Liver (tissue), 9 donors: ENCODE results near the gene FGFR4. TPM values are rescaled to one million over a fixed set of nuclear protein-coding genes. Genes with fewer than 3 reads are reported as not detected.

Experiments
- DNase-seq: peaks from one replicate; pipeline ENCODE4 v3.0.0-alpha.2; 2017; ENCODE audit warnings: low spot score
- H3K27ac ChIP-seq, 2 donors: one replicate each; pipeline ENCODE4 v1.7.0; 2013; ENCODE audit warnings: inconsistent platforms in 2 of 2, low read length in 2 of 2, control low read depth in 1 of 2, low read depth in 1 of 2, mild to moderate bottlenecking in 1 of 2
- H3K27me3 ChIP-seq, 4 donors: one replicate each; pipeline versions ENCODE4 v1.6.1 to v1.7.0; 2013; ENCODE audit warnings: low read length in 3 of 4, inconsistent platforms in 1 of 4, mild to moderate bottlenecking in 1 of 4, moderate library complexity in 1 of 4; ENCODE audit not compliant: control insufficient read depth in 4 of 4, insufficient read depth in 4 of 4
- H3K36me3 ChIP-seq, 4 donors: one replicate each; pipeline versions ENCODE4 v1.6.1 to v1.7.0; 2013; ENCODE audit warnings: low read length in 3 of 4, mild to moderate bottlenecking in 3 of 4, low read depth in 1 of 4, moderate library complexity in 1 of 4; ENCODE audit not compliant: control insufficient read depth in 4 of 4, insufficient read depth in 3 of 4
- H3K4me1 ChIP-seq, 4 donors: one replicate each; pipeline versions ENCODE4 v1.6.1 to v1.7.0; 2013; ENCODE audit warnings: low read length in 3 of 4, mild to moderate bottlenecking in 3 of 4, moderate library complexity in 1 of 4; ENCODE audit not compliant: control insufficient read depth in 4 of 4, insufficient read depth in 4 of 4
- H3K4me3 ChIP-seq, 3 donors: one replicate each; pipeline versions ENCODE4 v1.6.1 to v1.7.0; 2013; ENCODE audit warnings: low read length in 3 of 3, control low read depth in 1 of 3, low read depth in 1 of 3, mild to moderate bottlenecking in 1 of 3
- H3K9ac ChIP-seq, 2 donors: one replicate each; pipeline ENCODE4 v1.7.0; 2013; ENCODE audit warnings: low read length in 2 of 2, mild to moderate bottlenecking in 2 of 2, moderate library complexity in 2 of 2, control low read depth in 1 of 2, low read depth in 1 of 2
- H3K9me3 ChIP-seq, 4 donors: one replicate each; pipeline versions ENCODE4 v1.6.1 to v1.7.0; 2013; ENCODE audit warnings: low read length in 3 of 4; ENCODE audit not compliant: control insufficient read depth in 4 of 4
- ATF3 ChIP-seq: IDR thresholded peaks from 2 replicates; pipeline ENCODE4 v1.6.1; 2016; ENCODE audit warnings: antibody characterized with exemption
- EGR1 ChIP-seq, 2 donors: IDR thresholded peaks; 2 replicates each; pipeline ENCODE4 v1.6.1; 2016 to 2018; ENCODE audit warnings: antibody characterized with exemption in 2 of 2, low read depth in 2 of 2
- FOXA1 ChIP-seq: IDR thresholded peaks from 2 replicates; pipeline ENCODE4 v1.6.1; 2016; ENCODE audit warnings: antibody characterized with exemption
- FOXA2 ChIP-seq: IDR thresholded peaks from 2 replicates; pipeline ENCODE4 v1.6.1; 2016; ENCODE audit warnings: antibody characterized with exemption
- GABPA ChIP-seq, 2 donors: IDR thresholded peaks in 1 of 2; conservative IDR thresholded peaks in 1 of 2; 2 replicates each; pipeline ENCODE4 v1.6.1; 2016; ENCODE audit warnings: antibody characterized with exemption in 2 of 2, mild to moderate bottlenecking in 1 of 2, moderate library complexity in 1 of 2
- HNF4A ChIP-seq, 2 donors: conservative IDR thresholded peaks; 2 replicates each; pipeline ENCODE4 v1.6.1; 2016; ENCODE audit warnings: antibody characterized with exemption in 2 of 2, mild to moderate bottlenecking in 2 of 2
- HNF4G ChIP-seq: IDR thresholded peaks from 2 replicates; pipeline ENCODE4 v1.6.1; 2016; ENCODE audit warnings: antibody characterized with exemption
- JUND ChIP-seq, 2 donors: IDR thresholded peaks; 2 replicates each; pipeline ENCODE4 v1.6.1; 2016; ENCODE audit warnings: antibody characterized with exemption in 2 of 2
- RAD21 ChIP-seq, 2 donors: IDR thresholded peaks; 2 replicates each; pipeline ENCODE4 v1.6.1; 2016; ENCODE audit warnings: antibody characterized with exemption in 2 of 2, mild to moderate bottlenecking in 2 of 2
- RXRA ChIP-seq, 2 donors: IDR thresholded peaks; 2 replicates each; pipeline ENCODE4 v1.6.1; 2017 to 2018; ENCODE audit warnings: antibody characterized with exemption in 2 of 2, mild to moderate bottlenecking in 1 of 2
- SP1 ChIP-seq: IDR thresholded peaks from 2 replicates; pipeline ENCODE4 v1.6.1; 2018; ENCODE audit warnings: antibody characterized with exemption, mild to moderate bottlenecking
- TAF1 ChIP-seq: conservative IDR thresholded peaks from 2 replicates; pipeline ENCODE4 v1.6.1; 2016; ENCODE audit warnings: antibody characterized with exemption, mild to moderate bottlenecking
- YY1 ChIP-seq: IDR thresholded peaks from 2 replicates; pipeline ENCODE4 v1.6.1; 2016; ENCODE audit warnings: antibody characterized with exemption, mild to moderate bottlenecking
- WGBS: extraction: QIAGEN DNeasy Blood & Tissue Kit; methylation state at CpG from one replicate; pipeline ENCODE4 v1.1.7; 2013; 5-methylcytosine and 5-hydroxymethylcytosine counted together
- polyA plus RNA-seq, 2 donors: library from polyadenylated mRNA; stranded (reverse) in 1 of 2; unstranded in 1 of 2; fragments of 200-250 nt in 1 of 2; fragments of >200 nt in 1 of 2; fragmentation: Nextera tagmentation in 1 of 2; extraction: Ambion mirVana in 1 of 2; gene quantifications; one replicate each; pipeline versions ENCODE4 v1.2.1 to v1.2.3, GENCODE V29; 2013 to 2015
- total RNA-seq, 2 donors: library from RNA; depleted of rRNA; stranded (reverse); fragments of >200 nt; gene quantifications; one replicate each; pipeline ENCODE4 v1.2.3, GENCODE V29; 2014
- TF ChIP-seq, protein P1 (sequence below): fragments of 150-350 bp; IDR thresholded peaks from 2 replicates; pipeline ENCODE4 v1.5.1; 2017; ENCODE audit warnings: improper control_type of control experiment, low read depth, low read length; ENCODE audit not compliant: missing input control
- TF ChIP-seq, protein P2 (sequence below): IDR thresholded peaks from 2 replicates; pipeline ENCODE4 v1.6.1; 2016; ENCODE audit warnings: antibody characterized with exemption, mild to moderate bottlenecking
- TF ChIP-seq, protein P3 (sequence below): IDR thresholded peaks from 2 replicates; pipeline ENCODE4 v1.6.1; 2016; ENCODE audit warnings: antibody characterized with exemption
- donor health status: healthy.
- donor health status: healthy.
- donor health status: healthy.
- donor health status: healthy.
- donor health status: healthy.

FGFR4 gene
- total and polyA plus RNA-seq, 4 donors: 42.3 to 72.6 (median 56.3) TPM

DNA sequence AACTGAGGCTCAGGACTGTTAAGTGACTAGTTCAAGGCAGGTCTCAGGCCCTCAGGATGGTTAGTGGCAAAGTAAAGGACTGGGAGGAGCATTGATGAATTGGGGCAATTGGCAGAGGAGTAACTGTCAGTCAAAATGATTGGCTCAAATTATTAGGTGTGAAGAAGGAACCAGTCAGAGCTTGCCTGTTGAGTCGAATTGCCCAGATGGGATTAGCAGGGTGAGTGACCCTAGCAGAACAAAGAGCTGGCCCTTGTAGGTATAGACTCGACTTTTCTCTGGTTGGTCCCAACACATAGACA, 44.3 kb downstream of the FGFR4 start:
- H3K4me3 ChIP-seq: no peak overlapping the region
- peaks cover 0 to 3% (median under 1%) of the 10 kb centered on the region in 4 donors for H3K36me3 ChIP-seq
- no peak for DNase-seq
- H3K9ac ChIP-seq: no peak overlapping the region
- no peaks in the 10 kb centered on the region for H3K9me3 ChIP-seq
- WGBS: 82% methylated on average over 2 of the region's 2 CpGs
- H3K27ac ChIP-seq: no peak overlapping the region
- no peaks in the 10 kb centered on the region for H3K27me3 ChIP-seq
- H3K4me1 ChIP-seq: peaks cover 10 to 18% (median 15%) of the 10 kb centered on the region in 4 donors
- TF ChIP-seq HNF4G (no peak), RXRA (IDR thresholded peaks at IDR 0.05) (no peak), GABPA (IDR thresholded peaks at IDR 0.05 in 1 of 2, conservative IDR thresholded peaks at IDR 0.05 in 1 of 2) (no peak), EGR1 (IDR thresholded peaks at IDR 0.05; ENCODE audit: low read depth in 2 of 2) (no peak), ATF3 (no peak), FOXA1 (no peak), JUND (IDR thresholded peaks at IDR 0.05) (no peak), TAF1 (no peak), YY1 (no peak), SP1 (no peak), RAD21 (IDR thresholded peaks at IDR 0.05) (no peak), FOXA2 (no peak), HNF4A (conservative IDR thresholded peaks at IDR 0.05) (no peak)
- TF ChIP-seq, protein P1, sequence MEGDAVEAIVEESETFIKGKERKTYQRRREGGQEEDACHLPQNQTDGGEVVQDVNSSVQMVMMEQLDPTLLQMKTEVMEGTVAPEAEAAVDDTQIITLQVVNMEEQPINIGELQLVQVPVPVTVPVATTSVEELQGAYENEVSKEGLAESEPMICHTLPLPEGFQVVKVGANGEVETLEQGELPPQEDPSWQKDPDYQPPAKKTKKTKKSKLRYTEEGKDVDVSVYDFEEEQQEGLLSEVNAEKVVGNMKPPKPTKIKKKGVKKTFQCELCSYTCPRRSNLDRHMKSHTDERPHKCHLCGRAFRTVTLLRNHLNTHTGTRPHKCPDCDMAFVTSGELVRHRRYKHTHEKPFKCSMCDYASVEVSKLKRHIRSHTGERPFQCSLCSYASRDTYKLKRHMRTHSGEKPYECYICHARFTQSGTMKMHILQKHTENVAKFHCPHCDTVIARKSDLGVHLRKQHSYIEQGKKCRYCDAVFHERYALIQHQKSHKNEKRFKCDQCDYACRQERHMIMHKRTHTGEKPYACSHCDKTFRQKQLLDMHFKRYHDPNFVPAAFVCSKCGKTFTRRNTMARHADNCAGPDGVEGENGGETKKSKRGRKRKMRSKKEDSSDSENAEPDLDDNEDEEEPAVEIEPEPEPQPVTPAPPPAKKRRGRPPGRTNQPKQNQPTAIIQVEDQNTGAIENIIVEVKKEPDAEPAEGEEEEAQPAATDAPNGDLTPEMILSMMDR: no peak
- TF ChIP-seq, protein P2, sequence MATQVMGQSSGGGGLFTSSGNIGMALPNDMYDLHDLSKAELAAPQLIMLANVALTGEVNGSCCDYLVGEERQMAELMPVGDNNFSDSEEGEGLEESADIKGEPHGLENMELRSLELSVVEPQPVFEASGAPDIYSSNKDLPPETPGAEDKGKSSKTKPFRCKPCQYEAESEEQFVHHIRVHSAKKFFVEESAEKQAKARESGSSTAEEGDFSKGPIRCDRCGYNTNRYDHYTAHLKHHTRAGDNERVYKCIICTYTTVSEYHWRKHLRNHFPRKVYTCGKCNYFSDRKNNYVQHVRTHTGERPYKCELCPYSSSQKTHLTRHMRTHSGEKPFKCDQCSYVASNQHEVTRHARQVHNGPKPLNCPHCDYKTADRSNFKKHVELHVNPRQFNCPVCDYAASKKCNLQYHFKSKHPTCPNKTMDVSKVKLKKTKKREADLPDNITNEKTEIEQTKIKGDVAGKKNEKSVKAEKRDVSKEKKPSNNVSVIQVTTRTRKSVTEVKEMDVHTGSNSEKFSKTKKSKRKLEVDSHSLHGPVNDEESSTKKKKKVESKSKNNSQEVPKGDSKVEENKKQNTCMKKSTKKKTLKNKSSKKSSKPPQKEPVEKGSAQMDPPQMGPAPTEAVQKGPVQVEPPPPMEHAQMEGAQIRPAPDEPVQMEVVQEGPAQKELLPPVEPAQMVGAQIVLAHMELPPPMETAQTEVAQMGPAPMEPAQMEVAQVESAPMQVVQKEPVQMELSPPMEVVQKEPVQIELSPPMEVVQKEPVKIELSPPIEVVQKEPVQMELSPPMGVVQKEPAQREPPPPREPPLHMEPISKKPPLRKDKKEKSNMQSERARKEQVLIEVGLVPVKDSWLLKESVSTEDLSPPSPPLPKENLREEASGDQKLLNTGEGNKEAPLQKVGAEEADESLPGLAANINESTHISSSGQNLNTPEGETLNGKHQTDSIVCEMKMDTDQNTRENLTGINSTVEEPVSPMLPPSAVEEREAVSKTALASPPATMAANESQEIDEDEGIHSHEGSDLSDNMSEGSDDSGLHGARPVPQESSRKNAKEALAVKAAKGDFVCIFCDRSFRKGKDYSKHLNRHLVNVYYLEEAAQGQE: no peak
- TF ChIP-seq, protein P3, sequence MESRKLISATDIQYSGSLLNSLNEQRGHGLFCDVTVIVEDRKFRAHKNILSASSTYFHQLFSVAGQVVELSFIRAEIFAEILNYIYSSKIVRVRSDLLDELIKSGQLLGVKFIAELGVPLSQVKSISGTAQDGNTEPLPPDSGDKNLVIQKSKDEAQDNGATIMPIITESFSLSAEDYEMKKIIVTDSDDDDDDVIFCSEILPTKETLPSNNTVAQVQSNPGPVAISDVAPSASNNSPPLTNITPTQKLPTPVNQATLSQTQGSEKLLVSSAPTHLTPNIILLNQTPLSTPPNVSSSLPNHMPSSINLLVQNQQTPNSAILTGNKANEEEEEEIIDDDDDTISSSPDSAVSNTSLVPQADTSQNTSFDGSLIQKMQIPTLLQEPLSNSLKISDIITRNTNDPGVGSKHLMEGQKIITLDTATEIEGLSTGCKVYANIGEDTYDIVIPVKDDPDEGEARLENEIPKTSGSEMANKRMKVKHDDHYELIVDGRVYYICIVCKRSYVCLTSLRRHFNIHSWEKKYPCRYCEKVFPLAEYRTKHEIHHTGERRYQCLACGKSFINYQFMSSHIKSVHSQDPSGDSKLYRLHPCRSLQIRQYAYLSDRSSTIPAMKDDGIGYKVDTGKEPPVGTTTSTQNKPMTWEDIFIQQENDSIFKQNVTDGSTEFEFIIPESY: no peak
